ENCODE results near the gene FNDC10.
"Not testable (repeated sequence)": the region's sequence is repeated elsewhere in the genome, so short reads cannot be mapped to it uniquely, and the experiment has no call there.

FNDC10 gene

GRCh38 chr1:1558591-1558990 is 41.3 kb downstream of the FNDC10 start:
- Histone ChIP-seq H3K23ac (ENCODE audit: low read length) (no peak overlapping the region), H4K8ac (ENCODE audit: low read depth, low read length) (no peak overlapping the region), H3K79me2 (ENCODE audit: control insufficient read depth, insufficient read depth, low read length, poor library complexity) (no peaks in the 10 kb centered on the region), H3K4me3 (ENCODE audit: low read depth, low read length) (no peak overlapping the region), H3K27me3 (ENCODE audit: insufficient read depth, low read length) (no peaks in the 10 kb centered on the region), H3K79me1 (ENCODE audit: low read length) (no peaks in the 10 kb centered on the region), H4K12ac (ENCODE audit: low read depth, low read length) (no peak overlapping the region), H3K4me2 (ENCODE audit: low read length) (no peak overlapping the region), H2BK120ac (ENCODE audit: insufficient read depth, low read length, poor library complexity) (no peak overlapping the region), H3K9me3 (ENCODE audit: insufficient read depth, low read depth, low read length) (no peaks in the 10 kb centered on the region), H2BK12ac (ENCODE audit: low read length) (no peak overlapping the region), H2AFZ (ENCODE audit: insufficient read depth, low read length, poor library complexity) (no peak overlapping the region), H3K9ac (ENCODE audit: low read length) (no peak overlapping the region), H3K18ac (ENCODE audit: low read length) (no peak overlapping the region), H4K91ac (ENCODE audit: low read depth, low read length) (no peak overlapping the region), H3K4ac (ENCODE audit: low read depth, low read length) (no peak overlapping the region), H3K36me3 (ENCODE audit: control insufficient read depth in 1 of 2, insufficient read depth in 2 of 2, low read length in 2 of 2) (peaks cover 41 to 51% of the 10 kb centered on the region in 2 experiments), H3K14ac (ENCODE audit: low read length) (no peak overlapping the region), H3K4me1 (ENCODE audit: control insufficient read depth in 1 of 2, insufficient read depth in 2 of 2, low read length in 2 of 2) (peaks cover 2% of the 10 kb centered on the region in 2 experiments), H2BK5ac (ENCODE audit: low read depth, low read length, poor library complexity) (no peak overlapping the region), H2AK5ac (ENCODE audit: low read length) (no peak overlapping the region), H3K27ac (ENCODE audit: low read depth, low read length) (peak overlapping the region; percentile 36)
- WGBS (ENCODE audit: extremely low coverage, insufficient coverage, insufficient read length) = no CpG with 5 or more reads among the region's 4 CpGs
- no peak for DNase-seq

- H3K79me1 ChIP-seq (ENCODE audit: low read length); H3K27me3 ChIP-seq (ENCODE audit: insufficient read depth, low read length); H2AFZ ChIP-seq (ENCODE audit: insufficient read depth, low read length, poor library complexity); H3K79me2 ChIP-seq (ENCODE audit: control insufficient read depth, insufficient read depth, low read length, poor library complexity); H3K9me3 ChIP-seq (ENCODE audit: insufficient read depth, low read depth, low read length); H3K4me3 ChIP-seq (ENCODE audit: low read depth, low read length); H3K27ac ChIP-seq (ENCODE audit: low read depth, low read length); H4K91ac ChIP-seq (ENCODE audit: low read depth, low read length); H4K8ac ChIP-seq (ENCODE audit: low read depth, low read length); H2BK120ac ChIP-seq (ENCODE audit: insufficient read depth, low read length, poor library complexity); H3K14ac ChIP-seq (ENCODE audit: low read length); H2AK5ac ChIP-seq (ENCODE audit: low read length); H3K4ac ChIP-seq (ENCODE audit: low read depth, low read length); H4K12ac ChIP-seq (ENCODE audit: low read depth, low read length); H2BK12ac ChIP-seq (ENCODE audit: low read length); H2BK5ac ChIP-seq (ENCODE audit: low read depth, low read length, poor library complexity); H3K18ac ChIP-seq (ENCODE audit: low read length); H3K4me2 ChIP-seq (ENCODE audit: low read length); H3K9ac ChIP-seq (ENCODE audit: low read length); DNase-seq; H3K4me1 ChIP-seq (ENCODE audit: control insufficient read depth in 1 of 2, insufficient read depth in 2 of 2, low read length in 2 of 2); H3K23ac ChIP-seq (ENCODE audit: low read length): not testable (repeated sequence)
- WGBS (ENCODE audit: extremely low coverage, insufficient coverage, insufficient read length) = no CpG with 5 or more reads among the region's 7 CpGs
- H3K36me3 ChIP-seq (ENCODE audit: control insufficient read depth in 1 of 2, insufficient read depth in 2 of 2, low read length in 2 of 2) = peaks cover 33 to 44% of the 10 kb centered on the region in 2 experiments
These were observed 42.2 kb downstream of the FNDC10 start for GRCh38 chr1:1557688-1558087.

- H3K4me1 ChIP-seq (ENCODE audit: control insufficient read depth in 1 of 2, insufficient read depth in 2 of 2, low read length in 2 of 2); H3K9me3 ChIP-seq (ENCODE audit: insufficient read depth, low read depth, low read length); H2AK5ac ChIP-seq (ENCODE audit: low read length); H2BK5ac ChIP-seq (ENCODE audit: low read depth, low read length, poor library complexity); H4K91ac ChIP-seq (ENCODE audit: low read depth, low read length); H2AFZ ChIP-seq (ENCODE audit: insufficient read depth, low read length, poor library complexity); H3K4me2 ChIP-seq (ENCODE audit: low read length); H3K4ac ChIP-seq (ENCODE audit: low read depth, low read length); H4K8ac ChIP-seq (ENCODE audit: low read depth, low read length); H3K18ac ChIP-seq (ENCODE audit: low read length); H3K79me1 ChIP-seq (ENCODE audit: low read length); H2BK120ac ChIP-seq (ENCODE audit: insufficient read depth, low read length, poor library complexity); H3K27me3 ChIP-seq (ENCODE audit: insufficient read depth, low read length); H3K23ac ChIP-seq (ENCODE audit: low read length); H4K12ac ChIP-seq (ENCODE audit: low read depth, low read length); H3K9ac ChIP-seq (ENCODE audit: low read length); H2BK12ac ChIP-seq (ENCODE audit: low read length); H3K79me2 ChIP-seq (ENCODE audit: control insufficient read depth, insufficient read depth, low read length, poor library complexity); H3K14ac ChIP-seq (ENCODE audit: low read length); H3K4me3 ChIP-seq (ENCODE audit: low read depth, low read length); H3K27ac ChIP-seq (ENCODE audit: low read depth, low read length): not testable (repeated sequence)
- DNase-seq = peak in 1 of 2 donors; percentile 10
- no CpG with 5 or more reads among the region's 11 CpGs for WGBS (ENCODE audit: extremely low coverage, insufficient coverage, insufficient read length)
- H3K36me3 ChIP-seq (ENCODE audit: control insufficient read depth in 1 of 2, insufficient read depth in 2 of 2, low read length in 2 of 2) = peaks cover 26 to 37% of the 10 kb centered on the region in 2 experiments
These were observed 43.0 kb downstream of the FNDC10 start for GRCh38 chr1:1556961-1557360.

- H3K9me3 ChIP-seq (ENCODE audit: insufficient read depth, low read depth, low read length) = no peaks in the 10 kb centered on the region
- H3K23ac ChIP-seq (ENCODE audit: low read length) = no peak overlapping the region
- H4K91ac ChIP-seq (ENCODE audit: low read depth, low read length) = no peak overlapping the region
- no peaks in the 10 kb centered on the region for H3K79me1 ChIP-seq (ENCODE audit: low read length)
- H2BK12ac ChIP-seq (ENCODE audit: low read length) = no peak overlapping the region
- no peak overlapping the region for H4K8ac ChIP-seq (ENCODE audit: low read depth, low read length)
- H2BK5ac ChIP-seq (ENCODE audit: low read depth, low read length, poor library complexity) = no peak overlapping the region
- H3K27me3 ChIP-seq (ENCODE audit: insufficient read depth, low read length) = no peaks in the 10 kb centered on the region
- no CpG with 5 or more reads among the region's 6 CpGs for WGBS (ENCODE audit: extremely low coverage, insufficient coverage, insufficient read length)
- no peak overlapping the region for H2AFZ ChIP-seq (ENCODE audit: insufficient read depth, low read length, poor library complexity)
- no peak overlapping the region for H3K4ac ChIP-seq (ENCODE audit: low read depth, low read length)
- H3K4me2 ChIP-seq (ENCODE audit: low read length) = no peak overlapping the region
- H3K27ac ChIP-seq (ENCODE audit: low read depth, low read length) = no peak overlapping the region
- no peaks in the 10 kb centered on the region for H3K79me2 ChIP-seq (ENCODE audit: control insufficient read depth, insufficient read depth, low read length, poor library complexity)
- H2BK120ac ChIP-seq (ENCODE audit: insufficient read depth, low read length, poor library complexity) = no peak overlapping the region
- no peak overlapping the region for H3K14ac ChIP-seq (ENCODE audit: low read length)
- no peak overlapping the region for H3K9ac ChIP-seq (ENCODE audit: low read length)
- H4K12ac ChIP-seq (ENCODE audit: low read depth, low read length) = no peak overlapping the region
- peaks cover 22 to 33% of the 10 kb centered on the region in 2 experiments for H3K36me3 ChIP-seq (ENCODE audit: control insufficient read depth in 1 of 2, insufficient read depth in 2 of 2, low read length in 2 of 2)
- H3K18ac ChIP-seq (ENCODE audit: low read length) = no peak overlapping the region
- no peak for DNase-seq
- no peak overlapping the region for H2AK5ac ChIP-seq (ENCODE audit: low read length)
- H3K4me3 ChIP-seq (ENCODE audit: low read depth, low read length) = no peak overlapping the region
- peaks cover 2% of the 10 kb centered on the region in 2 experiments for H3K4me1 ChIP-seq (ENCODE audit: control insufficient read depth in 1 of 2, insufficient read depth in 2 of 2, low read length in 2 of 2)
These were observed 43.4 kb downstream of the FNDC10 start for GRCh38 chr1:1556505-1556904.
